A549 (cell line): Measurements from ENCODE around the gene OR6B1. TPM values are rescaled to one million over a fixed set of nuclear protein-coding genes. Genes with fewer than 3 reads are reported as not detected.
"Not testable (repeated sequence)": the region's sequence is repeated elsewhere in the genome, so short reads cannot be mapped to it uniquely, and the experiment has no call there.

Source experiments
- ATAC-seq, 2 experiments: fragments of 200-7000 bp in 1 of 2; fragments of >200 bp in 1 of 2; cut with Nextera tagmentation in 1 of 2; cut with Tn5 transposase in 1 of 2; 3 replicates each; pipeline versions ENCODE4 v1.8.0 to v1.9.1; 2018 to 2020; ENCODE audit warnings: mild to moderate bottlenecking in 1 of 2, moderate library complexity in 1 of 2
- CTCF ChIA-PET: fragments of 300-600 bp; sonication (Branson Sonifier 250); formaldehyde crosslinking; extraction: SDS; loops from one replicate; lab custom pipeline; 2021; ENCODE audit warnings: antibody characterized with exemption, inconsistent platforms; lab: Yijun Ruan, JAX
- POLR2A ChIA-PET: fragments of 350-600 bp; formaldehyde crosslinking; extraction: SDS; loops from one replicate; lab custom pipeline; 2021; ENCODE audit warnings: antibody characterized with exemption, inconsistent platforms; lab: Yijun Ruan, JAX
- DNase-seq, 2 experiments: peaks; one replicate each; pipeline versions ENCODE4 v3.0.0 to v3.0.0-alpha.2; 2011 to 2016; ENCODE audit warnings: low read depth in 1 of 2, low spot score in 1 of 2
- FAIRE-seq: peaks from 2 replicates; lab custom pipeline; 2011; peaks lifted over from hg19 to GRCh38; lab: Jason Lieb, UNC
- H3K27ac ChIP-seq, 2 experiments: fragments of >200 bp; sonication (Bioruptor Twin); formaldehyde crosslinking; 3 replicates each; pipeline ENCODE4 v1.5.1; 2016 to 2017
- H3K4me1 ChIP-seq: fragments of >200 bp; sonication (Bioruptor Twin); formaldehyde crosslinking; 3 replicates; pipeline ENCODE4 v1.6.1; 2016
- H3K4me2 ChIP-seq: fragments of >200 bp; sonication (Bioruptor Twin); formaldehyde crosslinking; 3 replicates; pipeline ENCODE4 v1.6.1; 2016
- H3K4me3 ChIP-seq: fragments of >200 bp; sonication (Bioruptor Twin); formaldehyde crosslinking; 3 replicates; pipeline ENCODE4 v1.5.1; 2016
- H3K9me3 ChIP-seq: fragments of >200 bp; sonication (Bioruptor Twin); formaldehyde crosslinking; 3 replicates; pipeline ENCODE4 v1.6.1; 2016
- BCL3 ChIP-seq: fragments of >200 bp; sonication (Bioruptor Twin); formaldehyde crosslinking; IDR thresholded peaks from 3 replicates; pipeline ENCODE4 v1.6.1; 2016
- CBX8 ChIP-seq: fragments of 200-600 bp; sonication (generic); IDR thresholded peaks from 2 replicates; pipeline ENCODE4 v1.6.1; 2016
- EHF ChIP-seq: fragments of 250-450 bp; sonication (Bioruptor Pico); IDR thresholded peaks from 2 replicates; pipeline ENCODE4 v1.5.0; 2020; ENCODE audit warnings: mild to moderate bottlenecking
- EP300 ChIP-seq, 2 experiments: fragments of >200 bp; sonication (Bioruptor Twin); formaldehyde crosslinking; IDR thresholded peaks; 2 replicates in 1 of 2; 3 replicates in 1 of 2; pipeline ENCODE4 v1.6.1; 2016 to 2017
- ESRRA ChIP-seq: fragments of 150-350 bp; IDR thresholded peaks from 2 replicates; pipeline ENCODE4 v1.6.1; 2014; ENCODE audit warnings: mild to moderate bottlenecking, low read length, borderline replicate concordance
- FOSB ChIP-seq: fragments of 250-450 bp; sonication (Bioruptor Pico); IDR thresholded peaks from 2 replicates; pipeline ENCODE4 v1.5.0; 2020; ENCODE audit warnings: mild to moderate bottlenecking, moderate library complexity
- FOSL2 ChIP-seq, 2 experiments: fragments of 450-650 bp in 1 of 2; fragments of >200 bp in 1 of 2; sonication (Bioruptor Twin) in 1 of 2; formaldehyde crosslinking; IDR thresholded peaks; 2 replicates each; pipeline versions ENCODE4 v1.5.0 to v1.6.1; 2016 to 2020; ENCODE audit warnings: mild to moderate bottlenecking in 1 of 2, moderate library complexity in 1 of 2
- HDAC2 ChIP-seq: fragments of 200-600 bp; sonication (generic); IDR thresholded peaks from 2 replicates; pipeline ENCODE4 v1.6.1; 2016
- HOXB13 ChIP-seq: fragments of 250-450 bp; sonication (Bioruptor Pico); IDR thresholded peaks from 2 replicates; pipeline ENCODE4 v1.5.0; 2020; ENCODE audit warnings: low read depth, mild to moderate bottlenecking, moderate library complexity
- KDM1A ChIP-seq: fragments of 200-600 bp; sonication (generic); IDR thresholded peaks from 2 replicates; pipeline ENCODE4 v1.6.1; 2016; ENCODE audit warnings: low read depth, mild to moderate bottlenecking
- MAZ ChIP-seq: fragments of 150-350 bp; IDR thresholded peaks from 2 replicates; pipeline ENCODE4 v1.6.1; 2014; ENCODE audit warnings: antibody characterized with exemption, low read depth, low read length, borderline replicate concordance
- MYC ChIP-seq: IDR thresholded peaks from 2 replicates; pipeline ENCODE4 v1.6.1; 2012; ENCODE audit warnings: mild to moderate bottlenecking, inconsistent platforms, low read length, improper control_type of control experiment, borderline replicate concordance
- NPAS2 ChIP-seq: fragments of 250-450 bp; sonication (Bioruptor Pico); IDR thresholded peaks from 2 replicates; pipeline ENCODE4 v1.8.0; 2022; ENCODE audit warnings: mild to moderate bottlenecking, moderate library complexity, borderline replicate concordance
- NR3C1 ChIP-seq: fragments of >200 bp; sonication (Bioruptor Twin); formaldehyde crosslinking; IDR thresholded peaks from 3 replicates; pipeline ENCODE4 v1.6.1; 2017
- POLR2AphosphoS2 ChIP-seq: conservative IDR thresholded peaks from 2 replicates; pipeline ENCODE4 v1.6.1; 2012; ENCODE audit warnings: low read length, improper control_type of control experiment, inconsistent platforms
- RCOR1 ChIP-seq: fragments of 150-350 bp; IDR thresholded peaks from 2 replicates; pipeline ENCODE4 v1.6.1; 2014; ENCODE audit warnings: antibody characterized with exemption, low read length, low read depth
- TFCP2L1 ChIP-seq: fragments of 250-450 bp; sonication (Bioruptor Pico); IDR thresholded peaks from 2 replicates; pipeline ENCODE4 v1.5.0; 2021; ENCODE audit warnings: mild to moderate bottlenecking
- ZFP36 ChIP-seq: fragments of 450-650 bp; IDR thresholded peaks from 2 replicates; pipeline ENCODE4 v1.6.1; 2014; ENCODE audit warnings: borderline replicate concordance; ENCODE audit not compliant: partially characterized antibody
- ZSCAN20 ChIP-seq: fragments of 250-450 bp; sonication (Bioruptor Pico); IDR thresholded peaks from 2 replicates; pipeline ENCODE4 v1.8.0; 2022; ENCODE audit warnings: mild to moderate bottlenecking, moderate library complexity
- WGBS: methylation state at CpG from one replicate; pipeline ENCODE4 v1.1.6; 2017; ENCODE audit errors: missing lambda C conversion rate; 5-methylcytosine and 5-hydroxymethylcytosine counted together
- polyA plus RNA-seq, 4 experiments: library from polyadenylated mRNA; depleted of rRNA in 3 of 4; stranded (reverse); fragments of >200 nt; fragmentation: RNase III in 1 of 4; extraction: RNeasy Plus Mini Kit Qiagen cat#74134 plus additional on column Dnase treatment in 1 of 4; gene quantifications; 2 replicates in 3 of 4; 3 replicates in 1 of 4; pipeline ENCODE4 v1.2.3, GENCODE V29; 2011 to 2017
- TF ChIP-seq, protein P1 (sequence below): IDR thresholded peaks from 2 replicates; pipeline ENCODE4 v1.6.1; 2012
- TF ChIP-seq, protein P2 (sequence below): fragments of 450-650 bp; IDR thresholded peaks from 2 replicates; pipeline ENCODE4 v1.6.1; 2014; ENCODE audit warnings: antibody characterized with exemption
- TF ChIP-seq, protein P3 (sequence below): fragments of >200 bp; sonication (Bioruptor Twin); formaldehyde crosslinking; IDR thresholded peaks from 3 replicates; pipeline ENCODE4 v1.5.1; 2016
- TF ChIP-seq, protein P4 (sequence below): fragments of >200 bp; sonication (Bioruptor Twin); formaldehyde crosslinking; IDR thresholded peaks from 2 replicates; pipeline ENCODE4 v1.6.1; 2016

OR6B1 gene
- polyA plus RNA-seq, 2 of the 4 experiments (the other 2 are of a cell fraction): not detected

- H3K9me3 ChIP-seq: no peaks in the 10 kb centered on the region; the same call in 2 of the 3 replicates
- CTCF ChIA-PET: interaction anchor here (0.6 kb wide), 1 partner anchor 1567 kb away, joined by 3 read pairs; no protein-coding TSS in a partner anchor
- no peak within 1 kb of the TSS for H3K4me2 ChIP-seq
- H3K4me3 ChIP-seq: no peak within 1 kb of the TSS
- 14% methylated on average over 1 of the region's 1 CpG for WGBS
- no peak for FAIRE-seq
- H3K4me1 ChIP-seq: no peaks in the 10 kb centered on the region
- no peak for DNase-seq
- no peak within 1 kb of the TSS for H3K27ac ChIP-seq
- no peak for ATAC-seq
- POLR2A ChIA-PET: no interaction called here
- TF ChIP-seq MAZ (no peak), KDM1A (no peak), POLR2AphosphoS2 (no peak), ZSCAN20 (CRISPR knock-in tag) (no peak), NPAS2 (CRISPR knock-in tag) (no peak)
- TF ChIP-seq, protein P1, sequence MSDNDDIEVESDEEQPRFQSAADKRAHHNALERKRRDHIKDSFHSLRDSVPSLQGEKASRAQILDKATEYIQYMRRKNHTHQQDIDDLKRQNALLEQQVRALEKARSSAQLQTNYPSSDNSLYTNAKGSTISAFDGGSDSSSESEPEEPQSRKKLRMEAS: no peak
Measured at GRCh38 chr7:144048648-144049047, 48.5 kb downstream of the OR6B1 start, which contains the start of gene OR2A5. Gene OR2A5, plus strand, starts transcription at chr7:144048948. Its CDS starts 1,454 bp downstream, at chr7:144050402.

DNA sequence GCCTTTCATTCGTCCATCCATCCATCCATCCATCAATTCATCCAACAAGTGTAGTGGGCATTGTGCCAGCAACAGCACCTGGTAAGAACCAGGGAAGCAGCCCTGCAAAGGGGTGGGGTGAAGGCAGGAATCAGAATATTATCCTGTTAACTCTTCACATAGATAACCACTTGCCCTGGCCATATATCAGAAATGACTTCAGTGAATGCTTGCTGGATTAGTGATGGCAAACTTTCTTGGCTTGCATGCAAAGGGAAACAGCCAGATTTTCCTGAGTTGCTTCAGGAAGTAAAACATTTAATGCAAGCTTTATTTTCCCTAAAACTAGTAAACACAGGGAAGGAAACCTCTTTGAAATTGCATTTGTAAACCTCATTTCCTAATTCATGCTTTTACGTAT is 49.4 kb downstream of the OR6B1 start:
- ChIA-PET CTCF (no interaction called here), POLR2A (no interaction called here)
- 45% methylated on average over 2 of the region's 2 CpGs for WGBS
- no peaks in the 10 kb centered on the region; the same call in 2 of the 3 replicates for H3K9me3 ChIP-seq
- no peak overlapping the region for H3K4me3 ChIP-seq
- H3K27ac ChIP-seq: no peak overlapping the region
- DNase-seq: no peak
- H3K4me1 ChIP-seq: no peaks in the 10 kb centered on the region
- no peak for ATAC-seq
- no peak for TF ChIP-seq EHF (CRISPR knock-in tag)
- TF ChIP-seq ESRRA: no peak
- TF ChIP-seq NPAS2 (CRISPR knock-in tag): no peak
- TF ChIP-seq, protein P2, sequence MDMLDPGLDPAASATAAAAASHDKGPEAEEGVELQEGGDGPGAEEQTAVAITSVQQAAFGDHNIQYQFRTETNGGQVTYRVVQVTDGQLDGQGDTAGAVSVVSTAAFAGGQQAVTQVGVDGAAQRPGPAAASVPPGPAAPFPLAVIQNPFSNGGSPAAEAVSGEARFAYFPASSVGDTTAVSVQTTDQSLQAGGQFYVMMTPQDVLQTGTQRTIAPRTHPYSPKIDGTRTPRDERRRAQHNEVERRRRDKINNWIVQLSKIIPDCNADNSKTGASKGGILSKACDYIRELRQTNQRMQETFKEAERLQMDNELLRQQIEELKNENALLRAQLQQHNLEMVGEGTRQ: no peak
- no peak for TF ChIP-seq EP300 (IDR thresholded peaks at IDR 0.05)
- TF ChIP-seq ZSCAN20 (CRISPR knock-in tag): no peak
- TF ChIP-seq ZFP36: no peak
- no peak for TF ChIP-seq RCOR1
- no peak for TF ChIP-seq HDAC2
- TF ChIP-seq MYC: no peak
- no peak for TF ChIP-seq TFCP2L1
- TF ChIP-seq FOSL2 (IDR thresholded peaks at IDR 0.05): no peak
- TF ChIP-seq FOSL2 (CRISPR knock-in tag; IDR thresholded peaks at IDR 0.05): no peak
- TF ChIP-seq MAZ: no peak
- TF ChIP-seq CBX8: no peak
- TF ChIP-seq HOXB13 (CRISPR knock-in tag): no peak
- TF ChIP-seq, protein P1: no peak
- TF ChIP-seq FOSB (CRISPR knock-in tag): no peak
- TF ChIP-seq, all 56 proteins: peak for 0
- FAIRE-seq: no peak
- no peak overlapping the region for H3K4me2 ChIP-seq

DNA sequence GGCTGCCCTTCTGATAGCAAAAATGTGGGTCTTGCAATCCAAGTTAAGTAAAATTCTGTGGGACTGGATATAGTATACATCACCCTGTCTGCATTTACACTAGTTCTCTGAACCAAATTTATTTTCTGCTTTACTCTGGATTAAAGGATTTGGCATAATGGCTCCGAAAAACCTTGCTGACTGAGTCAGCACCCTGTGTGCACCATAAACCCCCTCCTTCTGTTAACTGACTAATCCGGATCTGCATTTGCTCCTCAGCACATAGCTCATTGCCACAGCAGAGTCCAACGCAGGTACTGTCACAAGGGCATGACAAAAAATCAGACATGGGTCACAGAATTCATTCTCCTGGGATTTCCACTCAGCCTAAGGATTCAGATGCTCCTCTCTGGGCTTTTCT is 50.0 kb downstream of the OR6B1 start:
- 7% methylated on average over 3 of the region's 3 CpGs for WGBS
- Histone ChIP-seq H3K4me3 (no peak overlapping the region), H3K4me2 (no peak overlapping the region), H3K27ac (no peak overlapping the region), H3K4me1 (no peaks in the 10 kb centered on the region), H3K9me3 (no peaks in the 10 kb centered on the region; the same call in 2 of the 3 replicates)
- POLR2A ChIA-PET: no interaction called here
- CTCF ChIA-PET: no interaction called here
- DNase-seq (no peak), FAIRE-seq (no peak)
- TF ChIP-seq BCL3: no peak
- no peak for TF ChIP-seq NPAS2 (CRISPR knock-in tag)
- TF ChIP-seq NR3C1: no peak
- TF ChIP-seq, protein P3, sequence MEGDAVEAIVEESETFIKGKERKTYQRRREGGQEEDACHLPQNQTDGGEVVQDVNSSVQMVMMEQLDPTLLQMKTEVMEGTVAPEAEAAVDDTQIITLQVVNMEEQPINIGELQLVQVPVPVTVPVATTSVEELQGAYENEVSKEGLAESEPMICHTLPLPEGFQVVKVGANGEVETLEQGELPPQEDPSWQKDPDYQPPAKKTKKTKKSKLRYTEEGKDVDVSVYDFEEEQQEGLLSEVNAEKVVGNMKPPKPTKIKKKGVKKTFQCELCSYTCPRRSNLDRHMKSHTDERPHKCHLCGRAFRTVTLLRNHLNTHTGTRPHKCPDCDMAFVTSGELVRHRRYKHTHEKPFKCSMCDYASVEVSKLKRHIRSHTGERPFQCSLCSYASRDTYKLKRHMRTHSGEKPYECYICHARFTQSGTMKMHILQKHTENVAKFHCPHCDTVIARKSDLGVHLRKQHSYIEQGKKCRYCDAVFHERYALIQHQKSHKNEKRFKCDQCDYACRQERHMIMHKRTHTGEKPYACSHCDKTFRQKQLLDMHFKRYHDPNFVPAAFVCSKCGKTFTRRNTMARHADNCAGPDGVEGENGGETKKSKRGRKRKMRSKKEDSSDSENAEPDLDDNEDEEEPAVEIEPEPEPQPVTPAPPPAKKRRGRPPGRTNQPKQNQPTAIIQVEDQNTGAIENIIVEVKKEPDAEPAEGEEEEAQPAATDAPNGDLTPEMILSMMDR: no peak
- TF ChIP-seq, protein P4, sequence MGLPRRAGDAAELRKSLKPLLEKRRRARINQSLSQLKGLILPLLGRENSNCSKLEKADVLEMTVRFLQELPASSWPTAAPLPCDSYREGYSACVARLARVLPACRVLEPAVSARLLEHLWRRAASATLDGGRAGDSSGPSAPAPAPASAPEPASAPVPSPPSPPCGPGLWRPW: no peak
- TF ChIP-seq, all 56 proteins: peak for 0
- no peak for ATAC-seq

GRCh38 chr7:144050884-144051283 is 50.8 kb downstream of the OR6B1 start:
- DNase-seq, POLR2A ChIA-PET, H3K4me3 ChIP-seq, H3K9me3 ChIP-seq, ATAC-seq, H3K4me2 ChIP-seq, H3K4me1 ChIP-seq, CTCF ChIA-PET, FAIRE-seq, H3K27ac ChIP-seq: not testable (repeated sequence)
- WGBS: 21% methylated on average over 7 of the region's 8 CpGs
